ENCODE measurements around the gene OR5K2. TPM values are rescaled to one million over a fixed set of nuclear protein-coding genes. Genes with fewer than 3 reads are reported as not detected.

The OR5K2 gene
- total RNA-seq, 6 experiments from 2014 or later, result not detected

GRCh38 chr3:98508582-98508981 lies 11.1 kb downstream of the OR5K2 start:
- TF ChIP-seq CTCF (IDR thresholded peaks at IDR 0.05) (no peak), POLR2A (IDR thresholded peaks at IDR 0.05) (no peak)
- 100% methylated on average over 2 of the region's 2 CpGs for WGBS (ENCODE audit: insufficient coverage, low coverage, low lambda C conversion rate, missing lambda C conversion rate)
- intact Hi-C loops (cut with DNase I), result no loop called here

GRCh38 chr3:98512576-98512975 lies 15.1 kb downstream of the OR5K2 start:
- DNase-seq, result no peak
- Histone ChIP-seq H3K9me3 (no peaks in the 10 kb centered on the region), H3K4me1 (no peaks in the 10 kb centered on the region), H3K36me3 (peaks cover 0 to 21% (median 4%) of the 10 kb centered on the region in 4 donors), H3K27me3 (no peaks in the 10 kb centered on the region), H3K4me3 (no peak overlapping the region), H3K27ac (no peak overlapping the region)
- WGBS (ENCODE audit: insufficient coverage, low coverage, low lambda C conversion rate, missing lambda C conversion rate), result 92% methylated on average over 4 of the region's 4 CpGs
- no peak for TF ChIP-seq POLR2A (IDR thresholded peaks at IDR 0.05)
- intact Hi-C loops (cut with DNase I), result no loop called here
- ATAC-seq, result no peak

More at GRCh38 chr3:98508582-98508981, 11.1 kb downstream of the OR5K2 start:
- DNase-seq, result no peak
- no peaks in the 10 kb centered on the region for H3K27me3 ChIP-seq
- no peaks in the 10 kb centered on the region for H3K9me3 ChIP-seq
- no peak for ATAC-seq
- no peaks in the 10 kb centered on the region for H3K36me3 ChIP-seq
- H3K27ac ChIP-seq, result no peak overlapping the region
- no peaks in the 10 kb centered on the region for H3K4me1 ChIP-seq
- no peak overlapping the region for H3K4me3 ChIP-seq

GRCh38 chr3:98513091-98513511 lies 15.6 kb downstream of the OR5K2 start:
- Histone ChIP-seq H3K36me3 (peaks cover 0 to 21% (median 4%) of the 10 kb centered on the region in 4 donors), H3K9me3 (no peaks in the 10 kb centered on the region), H3K27me3 (no peaks in the 10 kb centered on the region), H3K27ac (no peak overlapping the region), H3K4me1 (no peaks in the 10 kb centered on the region), H3K4me3 (no peak overlapping the region)
- intact Hi-C loops (cut with DNase I), result no loop called here
- 59% methylated on average over 4 of the region's 4 CpGs for WGBS (ENCODE audit: insufficient coverage, low coverage, low lambda C conversion rate, missing lambda C conversion rate)
- no peak for ATAC-seq
- TF ChIP-seq POLR2A (IDR thresholded peaks at IDR 0.05) (no peak), CTCF (IDR thresholded peaks at IDR 0.05) (no peak)
- DNase-seq, result no peak

GRCh38 chr3:98513736-98514135 lies 16.3 kb downstream of the OR5K2 start:
- H3K27me3 ChIP-seq, result no peaks in the 10 kb centered on the region
- H3K36me3 ChIP-seq, result peaks cover 0 to 26% (median 4%) of the 10 kb centered on the region in 4 donors
- DNase-seq (no peak), ATAC-seq (no peak)
- 100% methylated on average over 3 of the region's 3 CpGs for WGBS (ENCODE audit: insufficient coverage, low coverage, low lambda C conversion rate, missing lambda C conversion rate)
- H3K4me3 ChIP-seq, result no peak overlapping the region
- no peak overlapping the region for H3K27ac ChIP-seq
- no peak for TF ChIP-seq CTCF (IDR thresholded peaks at IDR 0.05)
- TF ChIP-seq POLR2A (IDR thresholded peaks at IDR 0.05), result no peak
- no peaks in the 10 kb centered on the region for H3K9me3 ChIP-seq
- intact Hi-C loops (cut with DNase I), result no loop called here
- H3K4me1 ChIP-seq, result no peaks in the 10 kb centered on the region

GRCh38 chr3:98514948-98515347 lies 17.5 kb downstream of the OR5K2 start:
- TF ChIP-seq CTCF (IDR thresholded peaks at IDR 0.05) (no peak), POLR2A (IDR thresholded peaks at IDR 0.05) (no peak)
- Histone ChIP-seq H3K27me3 (no peaks in the 10 kb centered on the region), H3K4me3 (no peak overlapping the region), H3K27ac (no peak overlapping the region), H3K4me1 (no peaks in the 10 kb centered on the region), H3K9me3 (no peaks in the 10 kb centered on the region), H3K36me3 (peaks cover 0 to 31% (median 6%) of the 10 kb centered on the region in 4 donors)
- DNase-seq (no peak), ATAC-seq (no peak)
- WGBS (ENCODE audit: insufficient coverage, low coverage, low lambda C conversion rate, missing lambda C conversion rate), result 94% methylated on average over 1 of the region's 1 CpG
- intact Hi-C loops (cut with DNase I), result no loop called here

All from right lobe of liver (tissue), 6 donors.